ENCODE data around the gene CARD10.
"Not testable (repeated sequence)": the region's sequence is repeated elsewhere in the genome, so short reads cannot be mapped to it uniquely, and the experiment has no call there.

Gene CARD10

GRCh38 chr22:37556710-37557109 is 37.5 kb upstream of the CARD10 start:
- no peak for DNase-seq

GRCh38 chr22:37555029-37555428 is 35.8 kb upstream of the CARD10 start:
- no peak for DNase-seq

GRCh38 chr22:37553725-37554124 is 34.5 kb upstream of the CARD10 start:
- DNase-seq: no peak

- no peak for DNase-seq
Measured at GRCh38 chr22:37552524-37553163, 33.4 kb upstream of the CARD10 start.

- no peak for DNase-seq
Measured at GRCh38 chr22:37551981-37552380, 32.8 kb upstream of the CARD10 start.

GRCh38 chr22:37550921-37551320 is 31.7 kb upstream of the CARD10 start:
- not testable (repeated sequence) for DNase-seq

- no peak for DNase-seq
Measured at GRCh38 chr22:37549704-37550059, 30.5 kb upstream of the CARD10 start.

GRCh38 chr22:37547251-37547741 is 28.1 kb upstream of the CARD10 start:
- DNase-seq: no peak

- no peak for DNase-seq
Measured at GRCh38 chr22:37546437-37547250, 27.4 kb upstream of the CARD10 start.

GRCh38 chr22:37545703-37546436 is 26.7 kb upstream of the CARD10 start:
- DNase-seq: no peak

- DNase-seq: peak; percentile 44
Measured at GRCh38 chr22:37544955-37545702, 25.9 kb upstream of the CARD10 start.

GRCh38 chr22:37542959-37543358 is 23.7 kb upstream of the CARD10 start:
- no peak for DNase-seq

- not testable (repeated sequence) for DNase-seq
Measured at GRCh38 chr22:37542416-37542815, 23.2 kb upstream of the CARD10 start.

- DNase-seq: not testable (repeated sequence)
Measured at GRCh38 chr22:37539790-37540189, 20.6 kb upstream of the CARD10 start.

GRCh38 chr22:37538590-37539357 is 19.6 kb upstream of the CARD10 start:
- peak; percentile 86 for DNase-seq

- no peak for DNase-seq
Measured at GRCh38 chr22:37535159-37535558, 15.9 kb upstream of the CARD10 start.

- no peak for DNase-seq
Measured at GRCh38 chr22:37534445-37534844, 15.2 kb upstream of the CARD10 start.

- DNase-seq: peak; percentile 9
Measured at GRCh38 chr22:37533995-37534394, 14.8 kb upstream of the CARD10 start.

- no peak for DNase-seq
Measured at GRCh38 chr22:37529652-37530345, 10.6 kb upstream of the CARD10 start.

- not testable (repeated sequence) for DNase-seq
Measured at GRCh38 chr22:37527952-37528351, 8.7 kb upstream of the CARD10 start.

GRCh38 chr22:37527081-37527752 is 8.0 kb upstream of the CARD10 start:
- DNase-seq: not testable (repeated sequence)

All from stimulated activated naive CD4-positive, alpha-beta T cell treated with Interleukin-2 at 50 U/mL for 16 hours (primary cell).